DMS114 treated with DMSO at 0.1 percent for 48 hours (cell line): ENCODE data around the gene OXNAD1.

ENCODE experiments used
- DNase-seq: peaks from one replicate; lab custom pipeline; 2025; ENCODE audit not compliant: unreplicated experiment; lab: John Stamatoyannopoulos, UW

OXNAD1 gene

GRCh38 chr3:16354291-16354690 lies 89.3 kb downstream of the OXNAD1 start:
- DNase-seq = no peak
